GM19025 (cell line): ENCODE measurements around the gene INKA1.
"Not testable (repeated sequence)": the region's sequence is repeated elsewhere in the genome, so short reads cannot be mapped to it uniquely, and the experiment has no call there.

Source experiments
- ATAC-seq: cut with Tn5 transposase; IDR thresholded peaks from one replicate; pipeline ENCODE4 v1.9.1; 2021; ENCODE audit warnings: mild to moderate bottlenecking, low read depth, moderate library complexity; ENCODE audit not compliant: unreplicated experiment

Gene INKA1

DNA sequence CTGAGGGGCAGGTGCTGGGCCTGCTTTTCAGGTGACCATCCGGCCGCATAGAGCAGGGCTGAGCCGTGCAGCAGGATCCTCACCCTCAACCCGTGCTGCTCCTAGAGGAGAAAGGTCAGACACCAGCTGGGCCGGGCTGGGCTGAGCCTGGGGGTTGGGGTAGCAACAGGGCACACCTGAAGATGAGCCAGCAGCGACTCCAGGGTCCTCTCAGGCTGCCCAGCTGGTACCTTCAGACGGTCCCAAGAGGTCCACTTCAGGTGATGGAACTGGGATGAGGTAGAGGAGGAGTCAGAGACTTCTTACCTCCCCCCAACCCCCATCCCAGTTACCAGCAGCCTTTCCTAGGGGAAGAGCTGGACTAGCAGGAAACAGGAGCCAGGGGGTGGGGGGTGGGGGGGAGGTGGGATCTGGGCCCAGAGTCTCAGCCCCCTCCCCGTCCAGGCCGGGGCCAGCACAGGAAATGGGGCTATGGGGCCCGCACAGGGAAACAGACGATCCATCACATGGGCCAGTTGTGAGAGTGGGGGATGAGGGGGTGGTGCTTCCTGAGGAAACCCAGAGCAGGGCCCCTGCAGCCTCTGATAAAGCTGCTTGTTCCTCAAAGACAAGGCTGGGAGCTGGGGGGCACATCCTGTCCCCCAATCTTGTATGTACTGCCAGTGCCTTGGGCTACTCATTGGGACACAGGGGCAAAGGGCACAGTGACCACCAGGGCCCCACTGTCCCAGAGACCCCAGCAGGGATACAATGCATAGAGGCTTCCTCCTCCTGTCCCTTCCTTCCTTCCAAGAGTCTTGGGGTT, 3.0 kb downstream of the INKA1 start:
- no peak for ATAC-seq

DNA sequence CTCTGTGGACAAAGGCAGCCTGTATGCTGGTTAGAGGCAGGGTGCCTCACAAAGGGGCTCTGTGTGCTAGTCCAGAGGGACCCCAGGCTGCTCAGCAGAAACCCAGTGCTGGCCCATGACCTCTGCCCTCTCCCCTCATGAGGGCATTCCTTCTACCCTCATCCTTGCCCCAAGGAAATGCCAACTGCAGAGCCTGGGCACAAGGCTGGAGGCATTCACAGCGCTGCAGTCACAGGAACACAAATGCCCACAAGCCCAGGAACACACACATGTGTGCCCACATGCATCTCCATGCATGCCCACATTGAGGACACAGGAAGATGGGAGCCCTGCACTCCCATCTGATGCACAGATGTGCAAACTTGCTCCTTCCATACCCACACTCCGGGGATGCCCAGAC, 3.8 kb downstream of the INKA1 start:
- no peak for ATAC-seq

DNA sequence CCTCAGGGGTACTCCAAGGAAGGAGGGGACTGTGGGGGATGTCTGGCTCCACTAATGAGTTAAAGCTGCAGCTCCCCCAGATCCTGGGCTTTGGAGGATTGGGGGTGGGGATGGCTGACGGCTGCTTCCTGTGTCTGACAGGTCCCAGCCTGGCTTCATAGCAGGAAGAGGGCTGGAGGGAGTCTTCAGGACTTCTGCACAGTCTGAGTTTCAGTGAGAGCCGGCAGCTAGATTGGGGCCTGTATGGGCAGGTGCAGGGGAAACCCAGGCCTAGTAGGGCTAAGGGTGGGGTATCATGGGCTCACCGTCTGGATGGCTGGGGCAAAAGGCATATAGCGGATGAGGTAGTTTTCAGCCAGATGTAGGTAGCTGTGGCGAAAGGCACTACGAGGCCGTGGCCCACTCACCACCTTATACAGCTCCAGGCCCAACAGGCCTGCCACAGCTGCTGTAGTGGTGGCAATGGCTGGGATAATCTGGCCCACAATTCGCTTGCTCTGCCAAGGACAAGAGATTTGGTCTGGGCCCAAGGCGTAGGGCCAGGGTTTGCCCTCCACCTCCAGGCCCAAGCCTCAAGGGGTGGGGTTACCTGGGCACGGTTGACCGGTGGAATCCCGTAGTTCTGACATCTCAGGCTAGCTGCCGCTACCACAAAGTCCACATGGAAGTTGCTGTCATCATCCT, 4.5 kb downstream of the INKA1 start:
- ATAC-seq = no peak

DNA sequence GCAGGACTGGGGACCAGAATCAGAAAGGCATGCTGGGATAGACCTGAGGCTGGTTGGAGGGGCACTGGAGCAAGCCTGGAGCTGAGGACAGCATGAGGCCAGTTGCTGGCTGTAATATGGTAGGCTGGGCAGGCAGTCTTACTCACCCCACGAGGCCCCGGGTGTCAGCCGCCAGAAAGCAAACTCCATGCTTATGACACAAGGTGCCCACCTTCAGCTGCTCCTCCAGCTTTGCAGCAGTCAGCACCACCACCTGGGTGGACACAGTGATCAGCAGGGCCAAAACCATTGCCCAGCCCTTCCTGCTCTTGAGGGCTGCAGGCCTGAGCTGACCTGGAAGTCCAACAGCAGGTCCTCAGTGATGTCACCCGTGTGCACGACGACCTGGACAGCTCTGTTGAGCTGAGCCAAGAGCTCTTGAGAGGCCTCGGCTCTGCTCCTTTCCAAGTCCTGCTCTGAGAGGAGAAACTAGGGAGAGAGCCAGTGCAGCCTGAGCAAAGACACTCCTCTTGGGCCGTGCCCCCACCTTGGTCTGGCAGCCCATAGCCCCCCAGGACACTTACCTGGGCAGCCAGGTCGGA, 9.9 kb downstream of the INKA1 start:
- no peak for ATAC-seq

DNA sequence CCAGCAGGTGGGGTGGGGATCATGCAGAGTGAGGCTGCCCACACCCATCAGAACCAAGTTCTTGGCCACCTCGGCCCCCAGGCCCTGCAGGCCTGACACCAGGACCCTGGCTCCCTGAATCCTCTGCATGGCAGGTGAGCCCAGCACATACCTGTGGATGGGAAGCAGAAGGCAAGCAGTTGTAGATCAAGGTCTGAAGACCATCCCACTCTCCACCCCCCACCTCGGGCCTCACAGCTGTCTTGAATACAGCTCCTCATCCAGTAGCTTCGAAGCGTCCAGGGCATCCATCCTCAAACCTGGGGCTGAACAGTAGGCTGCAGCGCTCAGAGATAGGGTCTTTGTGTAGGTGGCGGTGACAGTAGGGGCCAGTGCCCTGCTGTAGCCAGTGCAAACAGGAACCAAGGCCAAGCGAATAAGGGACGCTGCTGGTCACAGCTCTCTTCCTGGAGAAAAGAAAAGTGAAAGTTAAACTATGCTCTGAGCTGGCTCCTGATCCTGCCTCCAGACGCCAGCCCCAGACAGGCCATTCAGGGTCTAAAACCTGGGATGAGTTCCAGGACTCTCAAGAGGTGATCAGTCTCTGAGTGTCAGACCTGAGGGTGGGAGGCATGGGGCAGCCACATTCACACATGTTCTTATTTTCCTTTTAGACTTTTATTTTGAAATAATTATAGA, 10.6 kb downstream of the INKA1 start, which contains the start of gene UBA7:
Gene UBA7, minus strand, starts transcription at position 457 of the 678 bp plus-strand sequence. Its CDS starts 166 bp downstream, at position 291.
- no peak for ATAC-seq

DNA sequence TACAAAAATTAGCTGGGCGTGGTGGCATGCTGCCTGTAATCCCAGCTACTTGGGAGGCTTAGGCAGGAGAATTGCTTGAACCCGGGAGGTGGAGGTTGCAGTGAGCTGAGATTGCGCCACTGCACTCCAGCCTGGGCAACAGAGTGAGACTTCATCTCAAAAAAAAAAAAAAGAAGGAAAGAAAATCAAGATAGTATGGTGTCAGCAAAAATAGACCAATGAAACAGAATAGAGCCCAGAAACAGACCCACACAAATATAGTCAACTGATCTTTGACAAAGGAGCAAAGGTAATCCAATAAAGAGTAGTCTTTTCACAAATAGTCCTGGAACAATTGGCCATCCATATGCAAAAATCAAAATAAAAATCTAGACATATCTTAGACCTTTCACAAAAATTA, 20.1 kb downstream of the INKA1 start:
- ATAC-seq = not testable (repeated sequence)

DNA sequence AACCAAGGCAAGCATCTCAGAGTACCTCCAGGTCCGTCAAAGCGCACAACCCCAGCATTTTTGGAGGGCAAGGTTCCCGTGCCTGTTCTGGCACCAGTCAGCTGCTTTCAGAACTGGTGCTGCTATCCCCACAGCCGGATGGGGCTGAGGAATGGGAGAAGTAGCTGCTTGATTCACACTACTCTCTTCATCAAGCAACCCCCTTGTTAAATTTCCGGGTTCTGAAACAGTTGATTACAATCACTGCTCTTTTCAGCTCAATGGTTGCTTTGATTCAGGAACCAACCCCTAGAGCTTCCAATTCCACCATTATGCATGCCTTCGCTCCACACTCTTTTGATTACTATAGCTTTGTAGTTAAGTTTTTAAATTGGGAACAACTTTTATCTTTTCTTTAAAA, 23.0 kb downstream of the INKA1 start:
- ATAC-seq = no peak

DNA sequence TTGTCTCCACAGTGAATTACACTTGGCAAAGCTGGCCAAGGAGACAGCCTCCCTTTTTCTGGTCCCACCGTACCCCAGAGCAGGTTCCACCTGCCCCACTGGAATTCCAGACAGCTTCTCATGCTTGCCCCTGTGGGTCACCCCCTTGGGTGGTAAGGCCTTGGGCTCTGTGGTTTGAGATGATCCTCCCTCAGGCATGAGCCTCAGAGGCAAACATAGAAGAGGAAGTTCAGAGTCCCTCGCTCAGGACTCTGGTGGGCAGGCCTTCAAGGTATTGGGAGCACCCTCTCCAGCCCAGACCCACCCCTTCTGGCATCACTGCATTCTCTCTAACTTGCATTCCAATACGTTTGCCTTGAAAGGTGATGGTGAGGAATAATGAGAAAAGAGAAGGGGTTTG, 28.3 kb downstream of the INKA1 start:
- no peak for ATAC-seq

DNA sequence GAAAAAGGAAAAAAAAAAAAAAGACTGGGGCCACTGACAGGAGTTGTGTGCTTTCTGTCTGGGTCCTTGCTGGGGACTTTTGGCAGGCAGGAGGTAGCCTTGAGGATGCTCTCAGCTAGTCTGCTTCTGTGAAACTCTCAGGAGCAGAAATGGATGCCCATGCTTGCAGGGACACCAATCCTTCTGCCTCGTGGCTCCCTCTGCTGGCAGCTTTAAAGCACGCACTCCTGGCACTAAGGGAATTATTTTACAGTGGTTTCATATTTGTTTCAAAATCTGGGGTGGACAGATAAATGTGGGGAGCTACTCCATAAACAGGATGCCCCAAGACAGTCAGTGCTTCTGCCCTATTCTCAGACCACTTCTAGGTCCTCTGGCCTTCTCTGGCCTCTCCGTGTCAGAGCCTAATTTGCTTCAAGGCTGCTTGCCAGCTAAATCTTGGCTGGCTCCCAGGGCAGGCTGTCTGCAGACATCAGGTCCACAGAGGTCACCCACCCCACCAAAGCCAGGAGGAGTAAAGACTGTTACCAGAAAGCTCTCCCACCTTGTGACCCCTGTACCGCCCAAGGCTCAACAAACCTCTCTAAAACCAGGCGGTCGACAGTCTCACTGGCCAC, 36.2 kb downstream of the INKA1 start:
- no peak for ATAC-seq

DNA sequence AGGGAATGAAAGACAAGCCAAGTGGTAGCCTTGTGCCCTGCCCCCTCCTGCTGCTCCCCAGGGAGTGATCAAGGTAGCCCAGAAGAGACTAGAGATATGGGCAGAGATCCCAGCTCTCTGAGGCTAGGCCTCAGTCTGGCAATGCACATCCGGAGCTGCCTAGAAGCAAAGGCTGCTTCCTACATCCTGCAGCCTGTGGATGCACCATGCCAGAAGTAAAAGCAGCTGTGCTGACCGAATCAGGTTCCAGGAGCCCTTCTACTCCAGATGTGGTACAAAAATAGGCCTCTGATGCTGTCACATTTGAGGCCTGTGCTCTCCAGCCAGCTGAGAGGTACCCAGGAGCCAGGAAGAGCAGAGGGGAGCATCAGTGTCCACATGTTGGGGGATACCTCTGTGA, 37.3 kb downstream of the INKA1 start:
- ATAC-seq = no peak

DNA sequence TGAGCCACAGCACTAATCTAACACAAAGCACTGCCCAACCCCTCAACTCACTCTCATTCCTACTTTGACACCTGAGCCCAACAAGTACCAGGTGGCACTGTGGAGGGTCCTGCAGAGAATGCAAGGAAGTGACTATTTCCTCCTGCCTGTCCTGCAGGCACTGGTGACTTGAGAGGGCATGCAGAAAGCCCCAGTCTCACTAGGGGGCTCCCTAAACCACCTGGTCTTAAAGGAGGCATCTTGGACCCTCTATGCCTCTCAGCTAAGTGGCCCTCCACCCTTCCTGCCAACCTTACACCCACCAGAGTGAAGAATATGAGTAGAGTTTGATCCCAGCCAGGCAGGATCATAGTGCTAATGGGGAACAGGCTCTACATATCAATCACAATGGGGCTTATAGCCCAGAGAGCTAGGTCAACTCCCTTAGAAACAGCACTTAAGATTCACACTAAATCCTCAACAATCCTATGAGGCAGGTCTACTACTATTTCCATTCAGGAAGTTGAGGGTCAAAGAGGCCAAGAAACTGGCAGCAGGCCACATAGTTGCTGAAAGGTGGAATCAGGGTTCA, 38.1 kb downstream of the INKA1 start:
- no peak for ATAC-seq

DNA sequence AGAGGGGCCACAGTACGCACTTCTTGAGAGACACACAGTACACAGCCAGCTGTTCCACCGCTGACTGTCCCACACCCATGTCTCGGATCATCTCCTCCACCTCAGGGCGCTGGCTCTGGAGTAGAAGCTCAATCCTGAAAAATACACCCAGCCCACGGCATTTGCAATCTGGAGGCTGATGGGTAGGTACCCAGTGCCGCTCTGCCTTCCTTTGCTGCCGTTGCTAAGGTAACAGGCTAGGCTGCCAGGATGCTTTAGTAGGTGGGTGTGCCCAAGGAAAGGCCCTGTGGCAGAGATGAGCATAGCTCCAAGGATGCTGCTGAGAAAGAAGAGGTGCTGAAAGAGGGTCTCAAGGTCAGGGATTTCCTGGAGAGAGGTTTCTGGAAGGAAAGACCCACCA, 38.7 kb downstream of the INKA1 start:
- ATAC-seq = no peak

DNA sequence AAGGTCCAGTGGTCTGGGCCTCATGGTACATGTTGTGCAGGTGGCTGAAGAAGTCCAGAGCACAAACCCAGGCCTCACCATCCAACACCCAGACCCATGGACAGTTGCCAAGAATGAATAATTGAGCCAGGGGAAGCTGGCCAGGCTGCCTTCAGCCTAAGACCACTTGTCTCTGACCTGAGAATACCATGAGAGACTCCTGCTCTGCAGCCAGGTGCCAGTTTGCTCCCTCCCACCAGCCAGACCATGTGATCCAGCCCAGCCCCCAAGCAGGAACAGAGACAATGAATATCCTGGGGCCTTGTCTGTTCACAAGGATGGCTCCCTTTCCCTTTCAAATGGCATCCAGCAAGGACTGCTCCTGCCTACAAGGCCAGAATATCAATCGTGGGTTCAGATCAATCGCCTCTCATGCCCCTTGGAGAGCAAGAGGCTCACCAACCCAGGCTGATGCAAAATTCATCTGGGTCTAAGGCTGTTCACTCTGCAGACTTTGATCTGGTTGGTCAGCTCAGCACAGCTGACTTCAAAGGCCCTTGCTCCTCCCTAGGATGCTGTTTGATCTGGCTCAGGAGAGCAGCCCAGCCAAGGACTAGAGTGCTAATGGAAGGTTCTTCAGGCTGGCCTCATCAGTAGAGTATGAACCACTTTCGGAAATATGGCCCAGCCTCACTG, 39.9 kb downstream of the INKA1 start:
- ATAC-seq = no peak

DNA sequence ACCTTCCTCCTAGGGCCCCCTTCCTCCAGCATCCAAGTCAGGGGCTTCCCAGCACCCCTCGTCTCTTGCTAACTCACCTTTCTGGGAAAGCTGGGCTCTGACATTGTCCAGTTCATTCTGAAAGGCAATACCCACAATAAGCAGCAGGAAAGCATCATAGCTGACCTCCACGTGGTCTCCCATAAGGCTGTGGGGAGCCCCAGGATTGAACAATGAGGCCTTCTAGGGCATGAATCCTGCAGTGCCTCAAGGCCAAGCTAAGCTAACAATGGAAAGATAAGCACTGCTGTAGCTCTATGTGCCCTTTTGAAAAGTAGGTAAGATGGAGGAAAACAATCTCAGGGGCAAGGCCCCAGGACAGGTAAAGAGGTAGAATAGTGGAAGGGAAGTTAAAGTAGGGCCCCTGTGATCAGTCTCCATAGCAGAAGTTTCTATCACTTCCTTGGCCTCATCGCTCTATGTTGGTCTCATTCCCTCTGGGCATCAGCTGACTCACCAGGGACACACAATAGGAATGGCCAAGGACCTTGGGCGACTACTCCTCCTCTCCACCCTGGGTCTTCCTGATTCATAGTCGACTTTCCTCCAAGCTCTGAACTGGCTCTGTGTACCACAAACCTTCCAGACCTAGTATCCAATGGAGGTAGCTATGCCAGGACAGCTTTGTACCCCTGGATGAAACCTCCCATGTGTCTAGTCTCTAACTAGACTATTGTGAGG, 41.6 kb downstream of the INKA1 start:
- ATAC-seq = no peak

DNA sequence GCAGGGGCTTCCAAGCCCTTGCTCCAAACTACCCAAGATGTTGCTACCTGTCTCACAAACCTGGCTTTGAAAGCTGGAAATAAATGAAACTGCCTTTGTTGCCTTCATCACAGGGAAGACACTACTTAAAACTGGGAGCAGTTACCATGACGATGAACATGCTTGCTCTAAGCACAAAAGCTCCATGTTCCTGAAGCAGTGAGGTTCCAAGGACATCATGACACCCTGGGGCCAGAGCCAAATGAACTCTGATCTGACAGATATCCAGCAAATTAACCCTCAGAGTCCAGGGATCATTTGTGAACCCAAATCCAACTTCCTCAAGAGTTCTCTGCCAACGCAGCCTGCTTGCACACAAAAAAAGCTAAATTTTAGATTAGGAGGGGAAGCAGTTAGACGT, 42.6 kb downstream of the INKA1 start:
- ATAC-seq = no peak
